B cell (primary cell): ENCODE results near the gene RPS28.

Source experiments
- CTCF ChIP-seq: fragments of 200-600 bp; IDR thresholded peaks from one replicate; pipeline ENCODE4 v1.8.0; 2022; ENCODE audit warnings: antibody characterized with exemption, mild to moderate bottlenecking
- EZH2 ChIP-seq: IDR thresholded peaks from 2 replicates; pipeline ENCODE4 v1.6.1; 2012; ENCODE audit warnings: borderline replicate concordance, low read depth, mild to moderate bottlenecking, moderate library complexity, low read length; ENCODE audit not compliant: insufficient read depth, poor library complexity, severe bottlenecking

GRCh38 chr19:8302357-8302691 is 19.0 kb upstream of the RPS28 start:
- no peak for TF ChIP-seq CTCF
- no peak for TF ChIP-seq EZH2
